Hepatocyte (in vitro differentiated cells): ENCODE results near the gene SDK1. TPM values are rescaled to one million over a fixed set of nuclear protein-coding genes. Genes with fewer than 3 reads are reported as not detected.

ENCODE experiments used
- DNase-seq: peaks from one replicate; pipeline ENCODE4 v3.0.0-alpha.2; 2016; ENCODE audit warnings: low spot score
- H2AFZ ChIP-seq: fragments of 200-600 bp; sonication (generic); 2 replicates; pipeline ENCODE4 v1.6.0; 2016; ENCODE audit warnings: antibody characterized with exemption, mild to moderate bottlenecking
- H3K27ac ChIP-seq: fragments of 200-600 bp; sonication (generic); 2 replicates; pipeline ENCODE4 v1.5.1; 2016; ENCODE audit warnings: mild to moderate bottlenecking
- H3K27me3 ChIP-seq: fragments of 200-600 bp; sonication (generic); 2 replicates; pipeline ENCODE4 v1.6.1; 2016
- H3K36me3 ChIP-seq: fragments of 200-600 bp; sonication (generic); replicated peaks from 2 replicates; pipeline ENCODE4 v1.5.1; 2016; ENCODE audit warnings: low read depth; ENCODE audit not compliant: insufficient read depth
- H3K4me1 ChIP-seq: fragments of 200-600 bp; sonication (generic); 2 replicates; pipeline ENCODE4 v1.5.1; 2016; ENCODE audit warnings: mild to moderate bottlenecking, moderate library complexity; ENCODE audit not compliant: insufficient read depth
- H3K4me2 ChIP-seq: fragments of 200-600 bp; sonication (generic); 2 replicates; pipeline ENCODE4 v1.6.0; 2016
- H3K4me3 ChIP-seq: fragments of 200-600 bp; sonication (generic); 2 replicates; pipeline ENCODE4 v1.5.1; 2016; ENCODE audit warnings: mild to moderate bottlenecking
- H3K79me2 ChIP-seq: fragments of 200-600 bp; sonication (generic); 2 replicates; pipeline ENCODE4 v1.6.0; 2017; ENCODE audit warnings: mild to moderate bottlenecking
- H3K9me2 ChIP-seq: fragments of 200-600 bp; sonication (generic); replicated peaks from 2 replicates; pipeline ENCODE4 v1.6.0; 2017; ENCODE audit warnings: mild to moderate bottlenecking; ENCODE audit not compliant: insufficient read depth
- H3K9me3 ChIP-seq: fragments of 200-600 bp; sonication (generic); 2 replicates; pipeline ENCODE4 v1.5.1; 2016; ENCODE audit warnings: low read depth, mild to moderate bottlenecking
- H4K20me1 ChIP-seq: fragments of 200-600 bp; sonication (generic); 2 replicates; pipeline ENCODE4 v1.6.0; 2016; ENCODE audit warnings: mild to moderate bottlenecking; ENCODE audit not compliant: insufficient read depth, poor library complexity, severe bottlenecking
- CTCF ChIP-seq: fragments of 200-600 bp; sonication (generic); IDR thresholded peaks from 2 replicates; pipeline ENCODE4 v1.5.1; 2016; ENCODE audit warnings: antibody characterized with exemption, mild to moderate bottlenecking; ENCODE audit not compliant: poor library complexity
- EZH2 ChIP-seq: fragments of 200-600 bp; sonication (generic); IDR thresholded peaks from 2 replicates; pipeline ENCODE4 v1.6.1; 2016; ENCODE audit warnings: antibody characterized with exemption, mild to moderate bottlenecking, borderline replicate concordance
- EZH2phosphoT487 ChIP-seq: fragments of 200-600 bp; sonication (generic); IDR thresholded peaks from one replicate; pipeline ENCODE4 v1.6.1; 2018; ENCODE audit warnings: antibody characterized with exemption, mild to moderate bottlenecking, low read depth, moderate library complexity; ENCODE audit not compliant: unreplicated experiment, severe bottlenecking
- WGBS: methylation state at CpG from one replicate; pipeline ENCODE4 v1.1.6; 2016; ENCODE audit warnings: low lambda C conversion rate; ENCODE audit errors: missing lambda C conversion rate; 5-methylcytosine and 5-hydroxymethylcytosine counted together
- polyA plus RNA-seq: library from polyadenylated mRNA; unstranded; fragments of >200 nt; fragmentation: Nextera tagmentation; extraction: Ambion mirVana; gene quantifications from 2 replicates; pipeline ENCODE4 v1.2.1, GENCODE V29; 2016
- total RNA-seq: library from RNA; depleted of rRNA; stranded (reverse); fragments of >200 nt; gene quantifications from 2 replicates; pipeline ENCODE4 v1.2.3, GENCODE V29; 2014

SDK1 gene
- total and polyA plus RNA-seq, 2 experiments from 2014 or later: 4.3 to 10.0 TPM

GRCh38 chr7:4225361-4225771 lies 924.3 kb downstream of the SDK1 start:
- no peak for DNase-seq
- Histone ChIP-seq H3K4me3 (no peak overlapping the region), H2AFZ (no peak overlapping the region), H3K27ac (no peak overlapping the region), H3K9me3 (no peaks in the 10 kb centered on the region), H3K9me2 (no peaks in the 10 kb centered on the region), H3K36me3 (no peaks in the 10 kb centered on the region), H3K4me1 (no peaks in the 10 kb centered on the region), H3K27me3 (no peaks in the 10 kb centered on the region), H4K20me1 (no peaks in the 10 kb centered on the region), H3K4me2 (no peak overlapping the region), H3K79me2 (no peaks in the 10 kb centered on the region)
- 97% methylated on average over 18 of the region's 18 CpGs for WGBS
- no peak for TF ChIP-seq EZH2phosphoT487
- no peak for TF ChIP-seq EZH2
- no peak for TF ChIP-seq CTCF

DNA sequence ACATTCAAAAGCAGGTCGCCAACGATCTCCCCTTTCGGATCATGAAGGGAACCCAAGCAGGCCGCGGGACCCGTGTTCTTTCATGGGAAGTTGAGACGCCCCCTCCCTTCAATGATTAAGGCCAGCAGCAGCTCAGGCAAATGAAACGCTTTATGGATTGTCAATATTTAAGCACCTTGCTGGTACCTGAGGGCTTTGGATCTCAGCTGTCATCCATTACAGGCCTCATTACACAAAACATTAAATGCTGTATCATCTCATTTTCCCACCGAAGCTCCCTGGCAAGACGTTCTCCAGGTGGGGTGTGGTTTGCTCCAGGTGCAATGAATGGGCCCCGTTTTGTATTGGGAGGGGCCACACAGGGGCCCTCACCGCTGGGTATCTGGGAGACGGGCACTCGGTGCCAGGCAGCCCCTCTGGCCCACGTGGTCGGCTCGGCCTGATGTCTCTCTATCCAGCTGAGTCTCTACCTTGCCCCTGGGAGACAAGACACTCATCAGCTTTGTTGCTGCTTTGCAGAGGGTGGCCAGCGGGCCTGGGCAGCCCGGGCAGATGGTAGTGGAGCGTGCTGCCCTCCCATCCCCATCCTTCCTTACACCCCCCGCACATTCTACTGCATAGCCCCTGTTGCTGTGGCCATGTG lies 925.0 kb downstream of the SDK1 start:
- no peaks in the 10 kb centered on the region for H3K27me3 ChIP-seq
- H3K27ac ChIP-seq: no peak overlapping the region
- 89% methylated on average over 21 of the region's 21 CpGs for WGBS
- no peaks in the 10 kb centered on the region for H3K9me3 ChIP-seq
- no peak overlapping the region for H3K4me3 ChIP-seq
- H3K9me2 ChIP-seq: no peaks in the 10 kb centered on the region
- no peak overlapping the region for H3K4me2 ChIP-seq
- no peak for TF ChIP-seq CTCF
- no peak for TF ChIP-seq EZH2phosphoT487
- no peak for TF ChIP-seq EZH2
- DNase-seq: no peak
- H4K20me1 ChIP-seq: no peaks in the 10 kb centered on the region
- no peaks in the 10 kb centered on the region for H3K79me2 ChIP-seq
- no peak overlapping the region for H2AFZ ChIP-seq
- H3K4me1 ChIP-seq: no peaks in the 10 kb centered on the region
- no peaks in the 10 kb centered on the region for H3K36me3 ChIP-seq

DNA sequence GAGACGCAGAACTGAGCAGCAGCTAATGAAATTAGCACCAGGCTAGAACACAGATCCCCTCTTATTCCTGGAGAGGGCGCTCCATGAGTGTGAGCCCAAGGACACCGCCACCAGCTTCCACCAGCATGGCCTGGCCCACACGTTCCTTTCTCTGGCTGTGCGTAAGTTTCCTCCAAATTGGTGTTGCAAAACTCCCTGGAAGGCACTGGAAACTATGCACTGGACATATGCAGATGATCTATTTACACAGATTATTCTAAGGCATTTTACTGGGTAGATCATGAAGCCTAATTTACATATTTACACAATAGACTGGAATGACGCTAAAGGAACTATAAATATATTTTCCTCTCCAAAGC lies 925.5 kb downstream of the SDK1 start:
- 82% methylated on average over 6 of the region's 6 CpGs for WGBS
- Histone ChIP-seq H3K9me2 (no peaks in the 10 kb centered on the region), H3K79me2 (no peaks in the 10 kb centered on the region), H3K27ac (no peak overlapping the region), H3K4me2 (no peak overlapping the region), H2AFZ (no peak overlapping the region), H3K36me3 (no peaks in the 10 kb centered on the region), H3K27me3 (no peaks in the 10 kb centered on the region), H4K20me1 (no peaks in the 10 kb centered on the region), H3K4me1 (no peaks in the 10 kb centered on the region), H3K9me3 (no peaks in the 10 kb centered on the region), H3K4me3 (no peak overlapping the region)
- TF ChIP-seq EZH2phosphoT487: no peak
- TF ChIP-seq EZH2: no peak
- TF ChIP-seq CTCF: no peak
- no peak for DNase-seq
